Measurements from ENCODE around the gene PARD6A.

The PARD6A gene

DNA sequence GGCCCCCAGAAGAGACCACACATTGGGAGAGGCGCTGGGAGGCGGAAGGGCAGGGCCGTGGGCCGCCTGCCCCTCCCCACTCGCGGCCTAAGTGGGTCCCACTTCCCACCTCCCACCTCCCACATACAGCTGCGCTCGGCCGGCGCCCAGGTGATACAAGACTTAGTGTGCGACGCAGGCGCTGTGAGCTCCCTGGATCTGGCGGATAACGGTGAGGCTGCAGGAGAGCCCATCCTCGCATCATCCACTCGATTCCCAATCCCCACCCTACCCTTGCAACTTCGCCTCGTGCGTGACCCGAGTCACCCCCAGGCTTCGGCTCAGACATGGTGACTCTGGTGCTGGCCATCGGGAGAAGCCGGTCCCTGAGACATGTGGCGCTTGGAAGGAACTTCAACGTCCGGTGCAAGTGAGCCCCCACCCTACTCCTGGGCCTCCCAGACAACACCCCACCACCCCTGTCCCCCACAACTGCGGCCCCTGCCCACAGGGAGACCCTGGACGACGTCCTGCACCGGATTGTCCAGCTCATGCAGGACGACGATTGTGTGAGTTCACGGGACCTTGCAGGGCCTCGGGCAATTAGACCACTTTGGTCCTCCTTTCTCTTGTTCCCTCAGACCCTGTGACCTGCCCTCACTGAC, 11.9 kb upstream of the PARD6A start:
- Histone ChIP-seq H3K18ac (ENCODE audit: low read depth in 1 of 2, low read length in 2 of 2) (no peak overlapping the region), H4K91ac (ENCODE audit: low read length) (no peak overlapping the region)
- WGBS: 85% methylated on average over 35 of the region's 35 CpGs

DNA sequence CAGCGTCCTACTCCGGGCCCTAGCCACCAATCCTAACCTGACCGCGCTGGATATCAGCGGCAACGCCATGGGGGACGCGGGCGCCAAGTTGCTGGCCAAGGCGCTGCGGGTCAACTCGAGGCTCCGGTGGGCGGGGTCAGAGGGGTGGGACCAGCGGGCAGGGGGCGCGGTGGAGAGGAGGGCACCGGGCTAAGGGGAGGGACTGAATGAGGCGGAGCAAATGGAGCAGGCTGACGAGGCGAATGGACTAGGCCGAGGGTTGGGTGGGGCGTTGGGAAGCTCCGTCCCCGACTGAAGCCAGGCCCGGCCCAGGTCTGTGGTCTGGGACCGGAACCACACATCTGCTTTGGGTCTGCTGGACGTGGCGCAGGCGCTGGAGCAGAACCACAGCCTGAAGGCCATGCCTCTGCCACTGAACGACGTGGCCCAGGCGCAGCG, 11.2 kb upstream of the PARD6A start:
- Histone ChIP-seq H3K36me3 (ENCODE audit: control insufficient read depth in 1 of 2, insufficient read depth in 2 of 2, low read depth in 1 of 2, low read length in 2 of 2) (no peaks in the 10 kb centered on the region), H3K4me3 (ENCODE audit: insufficient read depth in 1 of 2, low read depth in 1 of 2, low read length in 2 of 2) (no peak overlapping the region), H4K91ac (ENCODE audit: low read length) (no peak overlapping the region), H2AK5ac (ENCODE audit: low read length, severe bottlenecking) (no peak overlapping the region), H3K4ac (ENCODE audit: low read depth in 1 of 2, low read length in 2 of 2) (no peak overlapping the region), H2AFZ (ENCODE audit: low read depth, low read length) (no peak overlapping the region), H3K27me3 (ENCODE audit: control insufficient read depth in 1 of 2, insufficient read depth in 1 of 2, low read length in 2 of 2) (peaks cover 46 to 86% of the 10 kb centered on the region in 2 experiments), H3K9me3 (ENCODE audit: control insufficient read depth, low read length) (no peaks in the 10 kb centered on the region), H3K27ac (ENCODE audit: low read length, poor library complexity, severe bottlenecking) (no peak overlapping the region), H3K18ac (ENCODE audit: low read depth in 1 of 2, low read length in 2 of 2) (no peak overlapping the region), H3K9ac (ENCODE audit: low read length) (no peak overlapping the region), H3K23ac (ENCODE audit: low read length in 2 of 2) (no peak overlapping the region), H2BK5ac (ENCODE audit: low read depth, low read length, poor library complexity, severe bottlenecking) (no peak overlapping the region), H3K4me1 (ENCODE audit: control insufficient read depth, insufficient read depth, low read depth, low read length) (peaks cover 19% of the 10 kb centered on the region), H3K4me2 (ENCODE audit: low read length, poor library complexity, severe bottlenecking) (no peak overlapping the region), H2BK120ac (ENCODE audit: low read depth, low read length) (no peak overlapping the region), H2BK15ac (ENCODE audit: low read depth, poor library complexity, severe bottlenecking) (no peak overlapping the region), H4K8ac (ENCODE audit: low read length) (no peak overlapping the region), H3K14ac (ENCODE audit: low read length in 2 of 2) (no peak overlapping the region), H2BK12ac (ENCODE audit: low read length in 2 of 2) (no peak overlapping the region), H3K79me1 (replicated peaks; ENCODE audit: low read length, poor library complexity, severe bottlenecking) (no peaks in the 10 kb centered on the region)
- DNase-seq: no peak
- WGBS: 64% methylated on average over 30 of the region's 34 CpGs

More for the DNA sequence above, 11.9 kb upstream of the PARD6A start:
- H3K27ac ChIP-seq (ENCODE audit: low read length, poor library complexity, severe bottlenecking): no peak overlapping the region
- no peak overlapping the region for H2BK12ac ChIP-seq (ENCODE audit: low read length in 2 of 2)
- H3K4me3 ChIP-seq (ENCODE audit: insufficient read depth in 1 of 2, low read depth in 1 of 2, low read length in 2 of 2): no peak overlapping the region
- no peak overlapping the region for H2AFZ ChIP-seq (ENCODE audit: low read depth, low read length)
- H2AK5ac ChIP-seq (ENCODE audit: low read length, severe bottlenecking): no peak overlapping the region
- H3K9ac ChIP-seq (ENCODE audit: low read length): no peak overlapping the region
- H3K27me3 ChIP-seq (ENCODE audit: control insufficient read depth in 1 of 2, insufficient read depth in 1 of 2, low read length in 2 of 2): peaks cover 46 to 90% of the 10 kb centered on the region in 2 experiments
- no peak overlapping the region for H3K4me2 ChIP-seq (ENCODE audit: low read length, poor library complexity, severe bottlenecking)
- no peak overlapping the region for H3K23ac ChIP-seq (ENCODE audit: low read length in 2 of 2)
- no peak for DNase-seq
- H2BK15ac ChIP-seq (ENCODE audit: low read depth, poor library complexity, severe bottlenecking): no peak overlapping the region
- peaks cover 20% of the 10 kb centered on the region for H3K4me1 ChIP-seq (ENCODE audit: control insufficient read depth, insufficient read depth, low read depth, low read length)
- no peak overlapping the region for H3K4ac ChIP-seq (ENCODE audit: low read depth in 1 of 2, low read length in 2 of 2)
- no peak overlapping the region for H2BK5ac ChIP-seq (ENCODE audit: low read depth, low read length, poor library complexity, severe bottlenecking)
- H3K9me3 ChIP-seq (ENCODE audit: control insufficient read depth, low read length): no peaks in the 10 kb centered on the region
- H4K8ac ChIP-seq (ENCODE audit: low read length): no peak overlapping the region
- H2BK120ac ChIP-seq (ENCODE audit: low read depth, low read length): no peak overlapping the region
- no peaks in the 10 kb centered on the region for H3K36me3 ChIP-seq (ENCODE audit: control insufficient read depth in 1 of 2, insufficient read depth in 2 of 2, low read depth in 1 of 2, low read length in 2 of 2)
- H3K79me1 ChIP-seq (replicated peaks; ENCODE audit: low read length, poor library complexity, severe bottlenecking): no peaks in the 10 kb centered on the region
- H3K14ac ChIP-seq (ENCODE audit: low read length in 2 of 2): no peak overlapping the region

GRCh38 chr16:67650023-67650422, 10.7 kb upstream of the PARD6A start:
- Histone ChIP-seq H4K91ac (ENCODE audit: low read length) (no peak overlapping the region), H3K4me3 (ENCODE audit: insufficient read depth in 1 of 2, low read depth in 1 of 2, low read length in 2 of 2) (no peak overlapping the region), H3K27me3 (ENCODE audit: control insufficient read depth in 1 of 2, insufficient read depth in 1 of 2, low read length in 2 of 2) (peaks cover 48 to 85% of the 10 kb centered on the region in 2 experiments), H2BK120ac (ENCODE audit: low read depth, low read length) (no peak overlapping the region), H3K4ac (ENCODE audit: low read depth in 1 of 2, low read length in 2 of 2) (no peak overlapping the region), H3K4me2 (ENCODE audit: low read length, poor library complexity, severe bottlenecking) (no peak overlapping the region), H4K8ac (ENCODE audit: low read length) (no peak overlapping the region), H2BK12ac (ENCODE audit: low read length in 2 of 2) (no peak overlapping the region), H3K18ac (ENCODE audit: low read depth in 1 of 2, low read length in 2 of 2) (no peak overlapping the region), H2AFZ (ENCODE audit: low read depth, low read length) (no peak overlapping the region), H3K9me3 (ENCODE audit: control insufficient read depth, low read length) (no peaks in the 10 kb centered on the region), H2BK5ac (ENCODE audit: low read depth, low read length, poor library complexity, severe bottlenecking) (no peak overlapping the region), H2BK15ac (ENCODE audit: low read depth, poor library complexity, severe bottlenecking) (no peak overlapping the region), H2AK5ac (ENCODE audit: low read length, severe bottlenecking) (no peak overlapping the region), H3K4me1 (ENCODE audit: control insufficient read depth, insufficient read depth, low read depth, low read length) (peaks cover 14% of the 10 kb centered on the region), H3K23ac (ENCODE audit: low read length in 2 of 2) (no peak overlapping the region), H3K14ac (ENCODE audit: low read length in 2 of 2) (no peak overlapping the region), H3K79me1 (replicated peaks; ENCODE audit: low read length, poor library complexity, severe bottlenecking) (no peaks in the 10 kb centered on the region), H3K36me3 (ENCODE audit: control insufficient read depth in 1 of 2, insufficient read depth in 2 of 2, low read depth in 1 of 2, low read length in 2 of 2) (no peaks in the 10 kb centered on the region), H3K27ac (ENCODE audit: low read length, poor library complexity, severe bottlenecking) (no peak overlapping the region), H3K9ac (ENCODE audit: low read length) (no peak overlapping the region)
- DNase-seq: no peak
- 79% methylated on average over 8 of the region's 8 CpGs for WGBS

GRCh38 chr16:67651039-67651438, 9.7 kb upstream of the PARD6A start:
- no peak for DNase-seq
- Histone ChIP-seq H4K8ac (ENCODE audit: low read length) (no peak overlapping the region), H4K91ac (ENCODE audit: low read length) (no peak overlapping the region), H2AFZ (ENCODE audit: low read depth, low read length) (no peak overlapping the region), H2BK120ac (ENCODE audit: low read depth, low read length) (no peak overlapping the region), H2BK5ac (ENCODE audit: low read depth, low read length, poor library complexity, severe bottlenecking) (no peak overlapping the region), H3K14ac (ENCODE audit: low read length in 2 of 2) (no peak overlapping the region), H2BK15ac (ENCODE audit: low read depth, poor library complexity, severe bottlenecking) (no peak overlapping the region), H3K23ac (ENCODE audit: low read length in 2 of 2) (no peak overlapping the region), H3K4me1 (ENCODE audit: control insufficient read depth, insufficient read depth, low read depth, low read length) (peaks cover 12% of the 10 kb centered on the region), H3K9ac (ENCODE audit: low read length) (no peak overlapping the region), H2AK5ac (ENCODE audit: low read length, severe bottlenecking) (no peak overlapping the region), H3K4me3 (ENCODE audit: insufficient read depth in 1 of 2, low read depth in 1 of 2, low read length in 2 of 2) (no peak overlapping the region), H3K27me3 (ENCODE audit: control insufficient read depth in 1 of 2, insufficient read depth in 1 of 2, low read length in 2 of 2) (peaks cover 43 to 75% of the 10 kb centered on the region in 2 experiments), H3K18ac (ENCODE audit: low read depth in 1 of 2, low read length in 2 of 2) (no peak overlapping the region), H3K27ac (ENCODE audit: low read length, poor library complexity, severe bottlenecking) (no peak overlapping the region), H3K9me3 (ENCODE audit: control insufficient read depth, low read length) (no peaks in the 10 kb centered on the region), H3K36me3 (ENCODE audit: control insufficient read depth in 1 of 2, insufficient read depth in 2 of 2, low read depth in 1 of 2, low read length in 2 of 2) (no peaks in the 10 kb centered on the region), H3K4ac (ENCODE audit: low read depth in 1 of 2, low read length in 2 of 2) (no peak overlapping the region), H3K79me1 (replicated peaks; ENCODE audit: low read length, poor library complexity, severe bottlenecking) (no peaks in the 10 kb centered on the region), H2BK12ac (ENCODE audit: low read length in 2 of 2) (no peak overlapping the region), H3K4me2 (ENCODE audit: low read length, poor library complexity, severe bottlenecking) (no peak overlapping the region)
- WGBS: 95% methylated on average over 7 of the region's 7 CpGs

Measured in mesenchymal stem cell (in vitro differentiated cells and primary cell).